ENCODE results near the gene HNRNPUL2. TPM values are rescaled to one million over a fixed set of nuclear protein-coding genes. Genes with fewer than 3 reads are reported as not detected.

Gene HNRNPUL2
- total and polyA plus RNA-seq, 9 of the 15 experiments (the other 6 are each of a cell fraction or from before 2014, with no cell fraction given) = 0.89 to 44.3 (median 15.2) TPM

DNA sequence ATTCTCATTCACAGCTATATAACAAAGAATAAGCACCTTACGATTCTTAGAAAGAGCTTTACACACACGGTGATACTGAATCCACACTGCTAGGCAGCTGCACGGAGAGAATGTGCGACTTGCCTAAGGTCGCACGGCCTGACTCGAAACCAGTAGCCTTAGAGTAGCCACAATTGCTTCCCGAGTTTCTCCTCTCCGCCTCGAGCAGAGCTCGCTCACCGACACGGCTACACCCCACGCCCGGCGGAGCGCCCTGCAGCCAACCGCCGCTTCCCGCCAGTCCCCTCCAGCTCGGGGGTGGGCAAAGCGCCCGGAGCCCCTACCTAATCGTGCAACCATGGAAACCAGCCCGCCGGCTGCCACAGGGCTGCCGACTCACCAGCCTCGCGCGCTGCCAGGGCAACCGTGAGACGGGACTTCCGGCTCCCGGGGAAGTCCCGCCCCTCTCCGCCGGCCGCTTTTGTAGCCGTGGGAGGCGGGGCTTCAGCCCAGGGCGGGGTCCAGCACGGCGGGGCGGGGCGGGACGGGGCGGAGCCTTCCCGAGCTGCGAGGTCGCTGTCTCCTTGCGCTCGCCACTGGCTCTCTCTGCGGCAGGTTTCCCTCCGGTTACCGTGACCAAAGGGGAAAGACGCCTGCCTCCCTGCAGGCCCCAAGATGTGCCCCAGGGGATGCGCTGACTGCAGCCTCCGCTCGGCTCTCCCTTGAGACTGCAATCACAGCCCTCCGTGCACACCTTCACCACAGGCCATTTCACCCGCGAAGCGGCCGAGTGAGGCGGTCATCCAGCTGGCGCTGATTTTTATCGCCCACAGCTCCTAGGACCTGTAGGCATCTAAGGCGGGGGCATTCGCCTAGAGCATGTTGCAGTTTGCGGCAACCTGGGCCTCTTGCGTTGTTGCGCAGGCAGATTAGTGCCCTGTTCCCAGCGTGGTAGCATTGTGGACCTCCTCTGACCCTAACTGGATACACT is 21.1 kb downstream of the HNRNPUL2 start (continued):
- TF ChIP-seq, protein P1, sequence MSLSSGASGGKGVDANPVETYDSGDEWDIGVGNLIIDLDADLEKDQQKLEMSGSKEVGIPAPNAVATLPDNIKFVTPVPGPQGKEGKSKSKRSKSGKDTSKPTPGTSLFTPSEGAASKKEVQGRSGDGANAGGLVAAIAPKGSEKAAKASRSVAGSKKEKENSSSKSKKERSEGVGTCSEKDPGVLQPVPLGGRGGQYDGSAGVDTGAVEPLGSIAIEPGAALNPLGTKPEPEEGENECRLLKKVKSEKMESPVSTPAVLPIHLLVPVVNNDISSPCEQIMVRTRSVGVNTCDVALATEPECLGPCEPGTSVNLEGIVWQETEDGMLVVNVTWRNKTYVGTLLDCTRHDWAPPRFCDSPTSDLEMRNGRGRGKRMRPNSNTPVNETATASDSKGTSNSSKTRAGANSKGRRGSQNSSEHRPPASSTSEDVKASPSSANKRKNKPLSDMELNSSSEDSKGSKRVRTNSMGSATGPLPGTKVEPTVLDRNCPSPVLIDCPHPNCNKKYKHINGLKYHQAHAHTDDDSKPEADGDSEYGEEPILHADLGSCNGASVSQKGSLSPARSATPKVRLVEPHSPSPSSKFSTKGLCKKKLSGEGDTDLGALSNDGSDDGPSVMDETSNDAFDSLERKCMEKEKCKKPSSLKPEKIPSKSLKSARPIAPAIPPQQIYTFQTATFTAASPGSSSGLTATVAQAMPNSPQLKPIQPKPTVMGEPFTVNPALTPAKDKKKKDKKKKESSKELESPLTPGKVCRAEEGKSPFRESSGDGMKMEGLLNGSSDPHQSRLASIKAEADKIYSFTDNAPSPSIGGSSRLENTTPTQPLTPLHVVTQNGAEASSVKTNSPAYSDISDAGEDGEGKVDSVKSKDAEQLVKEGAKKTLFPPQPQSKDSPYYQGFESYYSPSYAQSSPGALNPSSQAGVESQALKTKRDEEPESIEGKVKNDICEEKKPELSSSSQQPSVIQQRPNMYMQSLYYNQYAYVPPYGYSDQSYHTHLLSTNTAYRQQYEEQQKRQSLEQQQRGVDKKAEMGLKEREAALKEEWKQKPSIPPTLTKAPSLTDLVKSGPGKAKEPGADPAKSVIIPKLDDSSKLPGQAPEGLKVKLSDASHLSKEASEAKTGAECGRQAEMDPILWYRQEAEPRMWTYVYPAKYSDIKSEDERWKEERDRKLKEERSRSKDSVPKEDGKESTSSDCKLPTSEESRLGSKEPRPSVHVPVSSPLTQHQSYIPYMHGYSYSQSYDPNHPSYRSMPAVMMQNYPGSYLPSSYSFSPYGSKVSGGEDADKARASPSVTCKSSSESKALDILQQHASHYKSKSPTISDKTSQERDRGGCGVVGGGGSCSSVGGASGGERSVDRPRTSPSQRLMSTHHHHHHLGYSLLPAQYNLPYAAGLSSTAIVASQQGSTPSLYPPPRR (CRISPR knock-in tag; IDR thresholded peaks at IDR 0.05; ENCODE audit: borderline replicate concordance) = 0 out of 2 replicates have a peak, but pooled peaks have one; percentile 44
- TF ChIP-seq EP300 (IDR thresholded peaks at IDR 0.05; ENCODE audit: low read length) = no peak
- peak; percentile 83; the same call in 1 of the 2 replicates for TF ChIP-seq ZNF717 (CRISPR knock-in tag; IDR thresholded peaks at IDR 0.05)
- TF ChIP-seq SIN3A (IDR thresholded peaks at IDR 0.05; ENCODE audit: borderline replicate concordance in 2 of 2, control insufficient read depth in 1 of 2, low read depth in 2 of 2, low read length in 2 of 2) = peak; percentile 55 to 56; a peak in 1 of 4 replicates
- 0 out of 2 replicates have a peak, but pooled peaks have one; percentile 29 for TF ChIP-seq ZSCAN32 (CRISPR knock-in tag; IDR thresholded peaks at IDR 0.05)
- no peak for TF ChIP-seq TOE1 (IDR thresholded peaks at IDR 0.05; ENCODE audit: borderline replicate concordance)
- peak; percentile 65; the same call in 1 of the 2 replicates for TF ChIP-seq TOE1 (CRISPR knock-in tag; IDR thresholded peaks at IDR 0.05; ENCODE audit: borderline replicate concordance, low read depth)
- TF ChIP-seq RAD21 (CRISPR knock-in tag; conservative IDR thresholded peaks at IDR 0.05 in 1 of 2, IDR thresholded peaks at IDR 0.05 in 1 of 2) = no peak
- TF ChIP-seq, protein P2, sequence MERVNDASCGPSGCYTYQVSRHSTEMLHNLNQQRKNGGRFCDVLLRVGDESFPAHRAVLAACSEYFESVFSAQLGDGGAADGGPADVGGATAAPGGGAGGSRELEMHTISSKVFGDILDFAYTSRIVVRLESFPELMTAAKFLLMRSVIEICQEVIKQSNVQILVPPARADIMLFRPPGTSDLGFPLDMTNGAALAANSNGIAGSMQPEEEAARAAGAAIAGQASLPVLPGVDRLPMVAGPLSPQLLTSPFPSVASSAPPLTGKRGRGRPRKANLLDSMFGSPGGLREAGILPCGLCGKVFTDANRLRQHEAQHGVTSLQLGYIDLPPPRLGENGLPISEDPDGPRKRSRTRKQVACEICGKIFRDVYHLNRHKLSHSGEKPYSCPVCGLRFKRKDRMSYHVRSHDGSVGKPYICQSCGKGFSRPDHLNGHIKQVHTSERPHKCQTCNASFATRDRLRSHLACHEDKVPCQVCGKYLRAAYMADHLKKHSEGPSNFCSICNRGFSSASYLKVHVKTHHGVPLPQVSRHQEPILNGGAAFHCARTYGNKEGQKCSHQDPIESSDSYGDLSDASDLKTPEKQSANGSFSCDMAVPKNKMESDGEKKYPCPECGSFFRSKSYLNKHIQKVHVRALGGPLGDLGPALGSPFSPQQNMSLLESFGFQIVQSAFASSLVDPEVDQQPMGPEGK (CRISPR knock-in tag; IDR thresholded peaks at IDR 0.05; ENCODE audit: borderline replicate concordance) = peak; percentile 71; the same call in 1 of the 2 replicates
- TF ChIP-seq POLR2AphosphoS2 (IDR thresholded peaks at IDR 0.05; ENCODE audit: low read length) = peak; percentile 98
